ENCODE results near the gene PTCHD1.

PTCHD1 gene

DNA sequence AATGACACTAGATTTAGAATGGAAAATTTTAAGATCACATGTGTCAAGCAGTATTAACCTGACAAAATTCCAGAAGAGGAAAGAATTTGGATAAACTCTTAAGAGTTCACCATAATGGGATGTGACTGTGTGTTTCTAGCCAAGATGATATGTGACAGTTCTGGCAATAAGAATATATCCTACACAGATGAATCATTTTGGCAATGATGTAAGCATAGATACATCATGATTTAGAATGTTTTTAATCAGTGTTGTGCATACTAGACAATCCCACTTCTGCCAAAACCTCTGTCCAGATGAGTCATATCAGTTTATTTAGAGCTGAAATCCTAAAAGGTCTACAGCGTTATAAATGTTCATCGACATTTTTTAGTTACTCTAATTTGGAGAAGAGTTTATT, 48.8 kb downstream of the PTCHD1 start:
- DNase-seq (ENCODE audit: extremely low read depth, low read depth): peak; percentile 5
- TF ChIP-seq, protein P1, sequence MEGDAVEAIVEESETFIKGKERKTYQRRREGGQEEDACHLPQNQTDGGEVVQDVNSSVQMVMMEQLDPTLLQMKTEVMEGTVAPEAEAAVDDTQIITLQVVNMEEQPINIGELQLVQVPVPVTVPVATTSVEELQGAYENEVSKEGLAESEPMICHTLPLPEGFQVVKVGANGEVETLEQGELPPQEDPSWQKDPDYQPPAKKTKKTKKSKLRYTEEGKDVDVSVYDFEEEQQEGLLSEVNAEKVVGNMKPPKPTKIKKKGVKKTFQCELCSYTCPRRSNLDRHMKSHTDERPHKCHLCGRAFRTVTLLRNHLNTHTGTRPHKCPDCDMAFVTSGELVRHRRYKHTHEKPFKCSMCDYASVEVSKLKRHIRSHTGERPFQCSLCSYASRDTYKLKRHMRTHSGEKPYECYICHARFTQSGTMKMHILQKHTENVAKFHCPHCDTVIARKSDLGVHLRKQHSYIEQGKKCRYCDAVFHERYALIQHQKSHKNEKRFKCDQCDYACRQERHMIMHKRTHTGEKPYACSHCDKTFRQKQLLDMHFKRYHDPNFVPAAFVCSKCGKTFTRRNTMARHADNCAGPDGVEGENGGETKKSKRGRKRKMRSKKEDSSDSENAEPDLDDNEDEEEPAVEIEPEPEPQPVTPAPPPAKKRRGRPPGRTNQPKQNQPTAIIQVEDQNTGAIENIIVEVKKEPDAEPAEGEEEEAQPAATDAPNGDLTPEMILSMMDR (IDR thresholded peaks at IDR 0.05; ENCODE audit: low read depth, low read length, missing control alignments): no peak
- H3K4me3 ChIP-seq (replicated peaks; ENCODE audit: low read depth, low read length): no peak overlapping the region

DNA sequence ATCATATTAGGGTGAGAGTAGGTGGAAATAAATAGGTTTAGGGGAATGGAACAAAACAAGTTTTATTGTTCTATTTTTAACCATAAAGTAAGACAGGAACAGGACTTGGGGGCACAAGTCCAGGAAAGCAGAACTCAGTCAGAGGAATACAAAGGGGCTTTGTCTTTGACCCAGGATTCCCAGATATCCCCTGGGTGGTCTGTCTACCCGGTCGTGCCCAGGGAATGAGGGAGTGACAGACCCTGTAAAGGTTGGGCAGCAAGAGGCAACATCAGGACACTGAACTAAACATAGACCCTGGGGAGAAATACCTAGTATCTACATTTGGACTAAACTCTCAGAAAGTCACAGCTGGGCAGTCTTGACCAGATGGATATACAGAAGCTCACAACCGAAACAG, 50.6 kb downstream of the PTCHD1 start:
- no peak for DNase-seq (ENCODE audit: extremely low read depth, low read depth)
- TF ChIP-seq, protein P1 (IDR thresholded peaks at IDR 0.05; ENCODE audit: low read depth, low read length, missing control alignments): no peak
- no peak overlapping the region for H3K4me3 ChIP-seq (replicated peaks; ENCODE audit: low read depth, low read length)

DNA sequence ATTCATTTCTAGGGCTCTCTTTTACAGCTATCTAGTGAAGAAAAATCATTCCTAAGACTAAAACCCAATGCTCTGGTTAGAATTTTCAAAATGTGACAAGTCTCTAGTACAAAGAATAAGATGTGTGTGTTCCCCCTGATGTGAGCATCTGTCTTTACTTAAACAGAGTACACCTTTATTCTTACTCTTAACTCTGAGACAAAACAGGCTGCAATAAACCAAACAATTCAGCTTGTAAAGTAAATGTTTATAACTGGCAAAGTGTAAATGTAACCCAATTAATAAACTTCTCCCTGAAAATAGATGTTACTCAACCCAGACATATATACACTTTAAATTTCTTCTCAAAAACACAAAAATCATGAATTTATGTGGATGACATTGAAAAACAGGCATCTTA, 51.6 kb downstream of the PTCHD1 start:
- TF ChIP-seq, protein P1 (IDR thresholded peaks at IDR 0.05; ENCODE audit: low read depth, low read length, missing control alignments): no peak
- DNase-seq (ENCODE audit: extremely low read depth, low read depth): no peak

DNA sequence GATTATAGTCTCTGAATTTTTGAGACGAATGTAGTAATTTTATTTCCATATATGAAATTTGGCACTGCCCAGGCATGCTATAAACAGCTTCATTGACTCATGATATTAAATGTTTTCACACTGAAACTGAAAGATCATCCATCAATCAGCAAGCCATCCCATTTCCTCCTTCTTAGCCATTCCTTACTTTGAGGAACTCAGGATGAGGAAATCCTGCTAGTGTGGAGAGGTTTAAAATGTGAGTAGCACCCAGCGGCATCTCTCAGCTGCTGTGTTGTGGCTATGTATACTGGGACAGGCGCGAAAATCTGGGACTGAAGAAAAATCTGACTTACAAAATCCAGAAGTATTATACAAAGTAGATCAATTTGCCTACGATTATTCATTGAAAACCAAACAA, 52.1 kb downstream of the PTCHD1 start:
- no peak for DNase-seq (ENCODE audit: extremely low read depth, low read depth)
- H3K4me3 ChIP-seq (replicated peaks; ENCODE audit: low read depth, low read length): no peak overlapping the region
- TF ChIP-seq, protein P1 (IDR thresholded peaks at IDR 0.05; ENCODE audit: low read depth, low read length, missing control alignments): no peak

More for the DNA sequence above, 51.6 kb downstream of the PTCHD1 start:
- no peak overlapping the region for H3K4me3 ChIP-seq (replicated peaks; ENCODE audit: low read depth, low read length)

DNA sequence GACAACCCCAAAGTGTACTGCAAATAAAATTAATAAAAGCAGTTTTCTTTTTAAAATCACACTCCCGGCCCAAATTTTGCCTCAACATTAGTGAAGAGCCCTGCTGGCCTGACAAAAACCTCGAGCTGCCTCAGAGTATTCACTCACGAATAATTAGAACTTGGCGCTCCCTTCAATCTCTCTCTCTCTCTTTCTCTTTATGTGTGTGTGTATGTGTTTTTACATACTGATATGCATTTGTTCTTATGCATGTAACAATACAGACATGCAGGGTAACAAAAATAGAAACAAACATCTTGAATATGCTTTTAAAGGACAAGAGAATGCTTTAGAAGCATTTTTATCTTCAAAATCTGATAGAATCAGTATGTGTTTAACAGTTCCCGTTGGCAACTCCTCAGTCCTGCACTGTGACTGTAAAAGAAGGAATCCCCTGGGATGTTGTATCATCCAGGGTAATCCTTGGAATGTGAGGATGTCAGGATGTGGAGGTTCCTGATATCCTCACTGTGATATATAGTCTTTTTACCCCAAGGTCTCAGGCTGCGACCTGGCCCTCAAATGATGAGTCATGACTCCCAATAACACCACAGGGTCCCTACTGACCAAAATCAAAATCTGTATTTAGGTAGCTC, 53.0 kb downstream of the PTCHD1 start:
- TF ChIP-seq, protein P1 (IDR thresholded peaks at IDR 0.05; ENCODE audit: low read depth, low read length, missing control alignments): no peak
- no peak for DNase-seq (ENCODE audit: extremely low read depth, low read depth)
- no peak overlapping the region for H3K4me3 ChIP-seq (replicated peaks; ENCODE audit: low read depth, low read length)

DNA sequence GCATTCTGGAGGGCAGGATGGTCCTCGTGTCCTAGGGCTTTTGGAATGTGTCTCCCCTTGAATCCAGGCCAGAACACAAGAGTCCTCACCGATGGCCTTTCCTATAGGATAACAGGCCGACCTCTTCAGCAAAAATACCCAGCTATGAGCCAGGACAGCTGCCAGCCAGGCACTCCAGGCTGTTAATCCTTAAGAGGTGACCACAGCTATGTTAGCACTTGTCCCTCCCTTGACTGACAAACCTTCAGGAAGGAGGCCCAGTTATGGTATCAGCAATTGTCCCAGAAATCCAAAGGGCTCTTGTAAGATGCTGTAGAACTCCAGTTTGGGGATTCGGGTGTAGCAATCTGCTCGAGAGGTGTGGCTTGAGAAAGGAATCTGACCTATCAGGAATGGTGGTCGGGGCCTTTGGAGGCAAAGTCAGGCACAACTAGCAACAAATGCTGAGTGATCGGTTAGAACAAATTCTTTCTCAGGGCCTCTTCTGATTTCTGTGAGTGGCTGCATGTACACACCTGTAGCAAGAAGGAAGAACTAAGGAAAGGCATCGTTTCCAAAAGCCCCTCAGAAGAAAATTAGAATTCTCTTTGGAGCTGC, 54.6 kb downstream of the PTCHD1 start:
- DNase-seq (ENCODE audit: extremely low read depth, low read depth): no peak
- H3K4me3 ChIP-seq (replicated peaks; ENCODE audit: low read depth, low read length): no peak overlapping the region
- TF ChIP-seq, protein P1 (IDR thresholded peaks at IDR 0.05; ENCODE audit: low read depth, low read length, missing control alignments): no peak
